Tibial nerve (tissue), 4 donors: Measurements from ENCODE around the gene ASB11. TPM values are rescaled to one million over a fixed set of nuclear protein-coding genes. Genes with fewer than 3 reads are reported as not detected.

Source experiments
- DNase-seq, 2 donors: peaks; one replicate each; pipeline ENCODE4 v3.0.0-alpha.2; 2019; ENCODE audit warnings: low spot score in 2 of 2
- H3K27ac ChIP-seq, 4 donors: fragments of 200-600 bp; sonication (generic) in 3 of 4; one replicate each; pipeline ENCODE4 v1.5.1; 2017 to 2019; ENCODE audit warnings: mild to moderate bottlenecking in 1 of 4
- H3K27me3 ChIP-seq, 2 donors: fragments of 200-600 bp; sonication (generic) in 1 of 2; one replicate each; pipeline versions ENCODE4 v1.5.1 to v1.6.0; 2017 to 2019
- H3K36me3 ChIP-seq, 3 donors: fragments of 200-600 bp; sonication (generic); one replicate each; pipeline ENCODE4 v1.5.1; 2018 to 2019
- H3K4me1 ChIP-seq, 4 donors: fragments of 200-600 bp; sonication (generic) in 3 of 4; one replicate each; pipeline ENCODE4 v1.5.1; 2017 to 2019
- H3K4me3 ChIP-seq, 4 donors: fragments of 200-600 bp; sonication (generic) in 3 of 4; one replicate each; pipeline ENCODE4 v1.5.1; 2017 to 2019; ENCODE audit warnings: mild to moderate bottlenecking in 1 of 4, moderate library complexity in 1 of 4
- H3K9me3 ChIP-seq, 4 donors: fragments of 200-600 bp; sonication (generic) in 3 of 4; one replicate each; pipeline ENCODE4 v1.5.1; 2017 to 2019
- CTCF ChIP-seq, 5 experiments: fragments of 200-600 bp in 3 of 5; fragments of 450-650 bp in 2 of 5; sonication (generic) in 3 of 5; IDR thresholded peaks; one replicate each; pipeline ENCODE4 v1.5.1; 2016 to 2019; ENCODE audit warnings: antibody characterized with exemption in 5 of 5, mild to moderate bottlenecking in 3 of 5, moderate library complexity in 2 of 5
- EP300 ChIP-seq, 2 donors: sonication (generic); formaldehyde crosslinking; IDR thresholded peaks; one replicate each; pipeline ENCODE4 v1.6.1; 2017; ENCODE audit warnings: antibody characterized with exemption in 2 of 2, mild to moderate bottlenecking in 1 of 2
- POLR2A ChIP-seq, 2 donors: fragments of 450-650 bp; IDR thresholded peaks; one replicate each; pipeline ENCODE4 v1.6.1; 2017; ENCODE audit warnings: antibody characterized with exemption in 2 of 2, mild to moderate bottlenecking in 2 of 2, moderate library complexity in 2 of 2
- WGBS, 2 donors: methylation state at CpG; one replicate each; pipeline ENCODE4 v1.1.5; 2018; 5-methylcytosine and 5-hydroxymethylcytosine counted together
- total RNA-seq, 4 donors: library from RNA; depleted of rRNA; stranded (reverse); fragments of >200 nt; gene quantifications; one replicate each; pipeline ENCODE4 v1.1.0, GENCODE V29; 2016

Gene ASB11
- total RNA-seq, 4 donors from 2014 or later = not detected

DNA sequence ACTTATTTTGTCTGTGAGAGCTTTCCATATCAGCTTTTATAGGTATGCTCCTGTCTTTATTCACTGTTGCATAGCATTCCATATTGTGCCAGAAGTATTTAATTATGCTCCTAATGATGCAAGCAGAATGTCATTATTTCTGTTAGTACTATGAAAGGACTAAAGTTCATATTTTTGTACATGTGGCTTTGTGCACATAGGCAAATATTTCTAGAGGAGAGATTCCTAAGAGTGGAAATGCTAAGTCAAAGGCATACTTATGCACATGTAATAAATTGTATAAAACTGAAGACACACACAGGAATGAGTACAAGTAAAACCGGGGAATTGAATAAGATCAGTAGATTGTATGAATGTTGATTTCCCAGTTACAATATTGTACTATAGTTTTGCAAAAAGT, 43.7 kb downstream of the ASB11 start:
- H3K27me3 ChIP-seq = peaks cover 0 to 3% of the 10 kb centered on the region in 2 donors
- TF ChIP-seq POLR2A (IDR thresholded peaks at IDR 0.05) (no peak), CTCF (IDR thresholded peaks at IDR 0.05) (no peak), EP300 (IDR thresholded peaks at IDR 0.05) (no peak)
- H3K4me3 ChIP-seq = no peak overlapping the region
- H3K9me3 ChIP-seq = no peaks in the 10 kb centered on the region
- DNase-seq = no peak
- no peak overlapping the region for H3K27ac ChIP-seq
- H3K4me1 ChIP-seq = no peaks in the 10 kb centered on the region
- no peaks in the 10 kb centered on the region for H3K36me3 ChIP-seq
- WGBS, 2 donors = 48 to 73% methylated on average over 1 of the region's 1 CpG

- Histone ChIP-seq H3K9me3 (no peaks in the 10 kb centered on the region), H3K4me3 (peak within 1 kb of the TSS in 1 of 4 donors; percentile 7), H3K27me3 (no peaks in the 10 kb centered on the region), H3K4me1 (no peaks in the 10 kb centered on the region), H3K27ac (no peak within 1 kb of the TSS), H3K36me3 (no peaks in the 10 kb centered on the region)
- TF ChIP-seq CTCF (IDR thresholded peaks at IDR 0.05) (no peak), EP300 (IDR thresholded peaks at IDR 0.05) (no peak), POLR2A (IDR thresholded peaks at IDR 0.05) (no peak)
- 26 to 47% methylated on average over 10 to 15 of the region's 15 CpGs for WGBS, 2 donors
- peak in 1 of 2 donors; percentile 4 for DNase-seq
These were observed 45.6 kb downstream of the ASB11 start, which contains the start of gene ASB9 for GRCh38 chrX:15269618-15270521. Gene ASB9, minus strand, starts transcription at chrX:15270083. Its CDS starts 209 bp downstream, at chrX:15269874.

DNA sequence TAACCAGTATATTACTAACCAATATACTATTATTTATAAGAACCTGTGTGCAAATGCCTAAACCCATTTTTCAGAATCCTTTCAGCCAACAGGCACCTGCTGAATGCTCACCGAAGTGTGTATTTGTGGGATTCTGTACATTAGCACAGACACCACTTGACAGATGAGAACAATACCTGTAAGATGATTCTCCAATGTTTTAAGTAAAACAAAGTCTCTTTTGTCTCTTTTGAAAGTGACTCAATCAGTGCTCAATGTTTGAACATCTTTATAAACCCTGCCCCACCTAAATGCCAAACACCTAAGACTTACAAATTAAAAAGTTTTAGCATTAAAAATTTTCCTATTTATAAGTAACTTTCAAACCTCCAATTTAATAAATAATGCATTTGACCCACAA, 46.3 kb downstream of the ASB11 start:
- Histone ChIP-seq H3K27ac (no peak overlapping the region), H3K9me3 (no peaks in the 10 kb centered on the region), H3K36me3 (no peaks in the 10 kb centered on the region), H3K27me3 (no peaks in the 10 kb centered on the region), H3K4me3 (no peak overlapping the region), H3K4me1 (no peaks in the 10 kb centered on the region)
- DNase-seq = no peak
- WGBS, 2 donors = 87 to 88% methylated on average over 1 of the region's 1 CpG
- TF ChIP-seq EP300 (IDR thresholded peaks at IDR 0.05) (no peak), POLR2A (IDR thresholded peaks at IDR 0.05) (no peak), CTCF (IDR thresholded peaks at IDR 0.05) (no peak)

DNA sequence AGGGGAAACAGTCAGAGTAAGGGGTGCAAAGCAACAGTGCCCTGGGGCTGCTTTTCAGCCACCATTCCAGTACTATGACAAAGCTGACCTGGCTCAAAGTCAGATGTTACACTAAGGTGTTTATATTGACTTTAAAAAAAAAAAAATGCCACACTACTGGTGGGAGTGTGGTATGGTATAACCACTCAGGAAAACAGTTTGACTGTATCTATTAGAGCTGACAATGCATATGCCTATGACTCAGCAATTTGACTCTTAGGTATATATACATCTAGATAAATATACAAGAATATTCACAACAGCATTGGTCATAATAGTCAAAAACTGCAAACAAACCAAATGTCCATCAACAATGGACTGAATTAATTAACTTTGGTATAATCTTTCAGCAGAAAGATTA, 60.6 kb downstream of the ASB11 start:
- H3K4me3 ChIP-seq = no peak overlapping the region
- no peaks in the 10 kb centered on the region for H3K36me3 ChIP-seq
- DNase-seq = no peak
- no peaks in the 10 kb centered on the region for H3K9me3 ChIP-seq
- H3K27me3 ChIP-seq = no peaks in the 10 kb centered on the region
- H3K27ac ChIP-seq = no peak overlapping the region
- no peaks in the 10 kb centered on the region for H3K4me1 ChIP-seq
- no peak for TF ChIP-seq POLR2A (IDR thresholded peaks at IDR 0.05)
- no peak for TF ChIP-seq CTCF (IDR thresholded peaks at IDR 0.05)
- no peak for TF ChIP-seq EP300 (IDR thresholded peaks at IDR 0.05)

GRCh38 chrX:15245896-15246295, 69.5 kb downstream of the ASB11 start:
- TF ChIP-seq POLR2A (IDR thresholded peaks at IDR 0.05) (no peak), EP300 (IDR thresholded peaks at IDR 0.05) (no peak), CTCF (IDR thresholded peaks at IDR 0.05) (no peak)
- no peaks in the 10 kb centered on the region for H3K4me1 ChIP-seq
- DNase-seq = no peak
- H3K27ac ChIP-seq = no peak overlapping the region
- 57 to 59% methylated on average over 4 of the region's 4 CpGs for WGBS, 2 donors
- no peak overlapping the region for H3K4me3 ChIP-seq
- peaks cover 0 to 14% of the 10 kb centered on the region in 2 donors for H3K27me3 ChIP-seq
- H3K9me3 ChIP-seq = no peaks in the 10 kb centered on the region
- no peaks in the 10 kb centered on the region for H3K36me3 ChIP-seq
